Transverse colon (tissue), 4 donors: ENCODE data around the gene TMBIM1.

Experiments
- POLR2A ChIP-seq: fragments of 450-650 bp; IDR thresholded peaks from one replicate; pipeline ENCODE4 v1.6.1; 2016; ENCODE audit warnings: antibody characterized with exemption, mild to moderate bottlenecking, moderate library complexity
- POLR2AphosphoS5 ChIP-seq, 3 donors: sonication (generic); formaldehyde crosslinking; IDR thresholded peaks; one replicate each; pipeline ENCODE4 v1.6.1; 2016; ENCODE audit warnings: antibody characterized with exemption in 3 of 3
- TF ChIP-seq, protein P1 (sequence below), 5 experiments: fragments of 200-600 bp in 3 of 5; fragments of 450-650 bp in 2 of 5; sonication (generic) in 3 of 5; IDR thresholded peaks; 1 replicate in 2 of 5; 2 replicates in 3 of 5; pipeline ENCODE4 v1.5.1; 2016 to 2017; ENCODE audit warnings: antibody characterized with exemption in 5 of 5, inconsistent platforms in 3 of 5, mild to moderate bottlenecking in 2 of 5, moderate library complexity in 1 of 5

- TF ChIP-seq, protein P1, sequence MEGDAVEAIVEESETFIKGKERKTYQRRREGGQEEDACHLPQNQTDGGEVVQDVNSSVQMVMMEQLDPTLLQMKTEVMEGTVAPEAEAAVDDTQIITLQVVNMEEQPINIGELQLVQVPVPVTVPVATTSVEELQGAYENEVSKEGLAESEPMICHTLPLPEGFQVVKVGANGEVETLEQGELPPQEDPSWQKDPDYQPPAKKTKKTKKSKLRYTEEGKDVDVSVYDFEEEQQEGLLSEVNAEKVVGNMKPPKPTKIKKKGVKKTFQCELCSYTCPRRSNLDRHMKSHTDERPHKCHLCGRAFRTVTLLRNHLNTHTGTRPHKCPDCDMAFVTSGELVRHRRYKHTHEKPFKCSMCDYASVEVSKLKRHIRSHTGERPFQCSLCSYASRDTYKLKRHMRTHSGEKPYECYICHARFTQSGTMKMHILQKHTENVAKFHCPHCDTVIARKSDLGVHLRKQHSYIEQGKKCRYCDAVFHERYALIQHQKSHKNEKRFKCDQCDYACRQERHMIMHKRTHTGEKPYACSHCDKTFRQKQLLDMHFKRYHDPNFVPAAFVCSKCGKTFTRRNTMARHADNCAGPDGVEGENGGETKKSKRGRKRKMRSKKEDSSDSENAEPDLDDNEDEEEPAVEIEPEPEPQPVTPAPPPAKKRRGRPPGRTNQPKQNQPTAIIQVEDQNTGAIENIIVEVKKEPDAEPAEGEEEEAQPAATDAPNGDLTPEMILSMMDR (IDR thresholded peaks at IDR 0.05), result no peak
- TF ChIP-seq POLR2A, result no peak
- no peak for TF ChIP-seq POLR2AphosphoS5 (IDR thresholded peaks at IDR 0.05)
Measured at GRCh38 chr2:218329027-218329825, 36.9 kb upstream of the TMBIM1 start.
